Putamen (tissue), 1 donor: Measurements from ENCODE around the gene FAM161A.
"Not testable (repeated sequence)": the region's sequence is repeated elsewhere in the genome, so short reads cannot be mapped to it uniquely, and the experiment has no call there.

Experiments
- DNase-seq: peaks from one replicate; pipeline ENCODE4 v3.0.0-alpha.2; 2016; ENCODE audit warnings: low spot score

FAM161A gene

GRCh38 chr2:61834893-61835292, 19.0 kb downstream of the FAM161A start:
- no peak for DNase-seq

GRCh38 chr2:61833971-61834370, 19.9 kb downstream of the FAM161A start:
- no peak for DNase-seq

- no peak for DNase-seq
Measured at GRCh38 chr2:61832183-61832841, 21.5 kb downstream of the FAM161A start.

GRCh38 chr2:61822255-61822654, 31.6 kb downstream of the FAM161A start:
- no peak for DNase-seq

DNA sequence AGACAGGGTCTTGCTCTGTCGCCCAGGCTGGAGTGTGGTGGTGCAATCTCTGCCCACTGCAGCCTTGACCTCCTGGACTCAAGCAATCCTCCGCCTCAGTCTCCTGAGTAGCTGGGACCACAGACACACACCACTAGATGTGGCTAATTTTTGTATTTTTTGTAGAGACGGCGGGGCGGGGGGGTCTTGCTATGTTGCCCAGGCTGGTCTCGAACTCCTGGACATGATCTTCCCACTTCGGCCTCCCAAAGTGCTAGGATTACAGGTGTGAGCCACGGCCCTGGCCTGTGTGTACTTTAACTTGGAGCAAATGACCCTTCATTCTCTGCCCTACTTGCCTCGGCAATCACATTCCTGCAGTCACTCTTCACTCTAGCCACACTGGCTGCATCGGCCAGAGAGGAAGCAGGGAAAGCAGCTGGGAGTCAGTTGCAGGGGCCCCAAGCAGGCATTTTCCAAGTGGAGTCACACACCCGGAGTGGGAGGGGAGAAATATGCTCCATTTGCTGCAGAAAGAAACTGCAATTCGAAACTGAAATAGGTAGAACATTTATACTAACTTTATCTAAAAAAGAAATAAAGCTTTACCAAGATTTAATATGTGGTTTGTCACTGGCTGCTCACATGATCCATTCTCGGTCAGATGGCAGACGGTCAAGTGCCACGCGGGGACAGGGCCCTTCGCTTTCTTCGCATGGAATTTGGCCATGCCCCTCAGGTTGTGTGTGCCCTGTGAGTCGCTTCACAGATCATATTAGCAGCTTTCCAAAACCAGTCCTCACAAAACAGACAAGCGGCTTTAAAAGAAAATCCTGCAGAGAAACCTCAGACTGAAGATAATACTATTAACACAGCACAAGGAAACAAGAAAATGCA, 37.1 kb downstream of the FAM161A start:
- no peak for DNase-seq

DNA sequence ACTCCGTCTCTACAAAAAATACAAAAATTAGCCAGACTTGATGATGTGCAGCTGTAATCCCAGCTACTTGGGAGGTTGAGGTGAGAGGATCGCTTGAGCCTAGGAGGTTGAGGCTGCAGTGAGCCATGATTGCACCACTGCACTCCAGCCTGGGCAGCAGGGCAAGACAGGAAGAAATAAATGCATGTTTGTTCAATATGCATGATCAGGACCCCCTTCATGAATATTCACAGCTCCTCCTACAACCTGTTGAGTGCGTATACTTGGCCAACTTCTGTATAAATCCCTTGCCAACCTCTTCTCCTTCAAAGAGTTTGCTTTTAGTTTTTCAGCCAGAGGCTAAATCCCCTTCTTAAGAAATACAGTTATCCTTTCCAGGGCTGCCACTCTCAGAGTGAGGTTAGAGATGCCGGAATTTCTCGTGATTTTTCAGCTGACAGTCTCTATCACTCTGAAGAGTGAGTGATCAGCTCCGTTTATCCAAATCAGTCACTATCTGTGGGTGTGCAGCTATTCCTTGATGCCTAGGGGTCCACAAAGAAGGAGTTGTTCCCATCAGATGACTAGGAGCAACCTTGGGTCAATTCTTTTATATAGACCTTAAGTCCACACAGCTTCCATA, 39.2 kb downstream of the FAM161A start:
- no peak for DNase-seq

GRCh38 chr2:61813314-61813713, 40.5 kb downstream of the FAM161A start:
- not testable (repeated sequence) for DNase-seq

- DNase-seq: no peak
Measured at GRCh38 chr2:61811821-61812220, 42.0 kb downstream of the FAM161A start.

GRCh38 chr2:61810203-61810602, 43.7 kb downstream of the FAM161A start:
- not testable (repeated sequence) for DNase-seq

DNA sequence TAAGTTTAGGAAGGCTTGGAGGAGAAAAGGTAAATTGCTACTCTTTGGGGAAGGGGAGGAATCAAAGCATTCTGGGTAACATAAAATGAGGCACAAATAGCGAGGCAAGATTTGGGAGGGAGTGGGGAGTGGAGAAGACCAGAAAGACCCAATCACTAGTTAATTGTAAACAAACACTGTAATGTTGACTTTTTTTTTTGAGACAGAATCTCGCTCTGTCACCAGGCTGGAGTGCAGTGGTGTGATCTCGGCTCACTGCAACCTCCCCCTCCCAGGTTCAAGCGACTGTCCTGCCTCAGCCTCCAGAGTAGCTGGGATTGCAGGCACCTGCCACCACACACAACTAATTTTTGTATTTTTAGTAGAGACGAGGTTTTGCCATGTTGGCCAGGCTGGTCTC, 45.2 kb downstream of the FAM161A start:
- DNase-seq: not testable (repeated sequence)

- DNase-seq: no peak
Measured at GRCh38 chr2:61807036-61807757, 46.7 kb downstream of the FAM161A start.

DNA sequence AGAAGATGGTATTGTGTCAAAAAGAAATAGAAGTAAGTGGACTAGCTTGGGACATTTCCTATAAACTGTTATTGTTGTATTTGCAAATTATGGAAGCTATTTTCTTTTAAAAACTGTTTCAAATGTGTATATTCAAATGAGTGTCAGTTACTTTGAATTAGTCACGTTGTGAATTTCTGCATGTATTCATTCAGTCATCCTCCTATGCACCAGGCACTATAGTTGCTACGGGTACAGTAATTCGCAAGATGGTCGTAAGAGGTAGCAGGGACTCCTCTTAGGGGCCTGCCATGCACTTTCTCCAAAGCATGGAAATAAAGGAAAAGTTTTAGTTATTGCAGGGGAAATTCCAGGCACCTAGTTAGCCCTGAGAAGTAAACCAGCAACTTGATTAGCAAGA, 51.3 kb downstream of the FAM161A start:
- DNase-seq: no peak

GRCh38 chr2:61799099-61799498, 54.8 kb downstream of the FAM161A start:
- DNase-seq: no peak

DNA sequence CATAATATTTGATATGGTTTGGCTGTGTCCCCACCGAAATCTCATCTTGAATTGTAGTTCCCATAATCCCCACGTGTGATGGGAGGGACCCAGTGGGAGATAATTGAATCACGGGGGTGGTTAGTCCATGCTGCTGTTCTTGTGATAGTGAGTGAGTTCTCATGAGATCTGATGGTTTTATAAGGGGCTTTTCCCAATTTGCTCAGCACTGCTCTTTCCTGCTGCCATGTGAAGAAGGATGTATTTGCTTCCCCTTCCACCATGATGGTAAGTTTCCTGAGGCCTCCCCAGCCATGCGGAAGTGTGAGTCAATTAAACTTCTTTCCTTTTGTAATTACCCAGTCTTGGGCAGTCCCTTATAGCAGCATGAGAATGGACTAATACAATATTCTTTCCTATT, 56.4 kb downstream of the FAM161A start:
- DNase-seq: not testable (repeated sequence)

DNA sequence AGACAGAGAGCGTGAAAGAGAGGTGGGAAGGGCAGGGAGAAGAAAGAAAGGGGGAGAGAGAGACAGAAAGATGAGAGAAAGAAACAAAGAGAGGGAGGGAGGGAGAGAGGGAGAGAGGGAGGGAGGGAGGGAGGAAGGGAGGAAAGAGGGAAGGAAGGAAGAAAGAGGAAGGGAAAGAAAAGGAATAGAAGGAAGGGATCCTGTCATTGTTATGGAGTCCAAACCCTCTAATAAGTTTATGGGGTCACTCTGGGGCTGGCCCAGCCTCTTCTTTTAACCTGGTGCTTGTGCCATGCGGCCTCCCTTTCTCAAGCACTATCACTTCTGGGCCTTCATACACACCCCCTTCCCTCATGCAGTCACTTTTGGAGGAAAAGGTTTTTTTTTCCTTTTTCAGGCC, 58.5 kb downstream of the FAM161A start:
- DNase-seq: no peak

- DNase-seq: peak; percentile 16
Measured at GRCh38 chr2:61793389-61793836, 60.4 kb downstream of the FAM161A start.

DNA sequence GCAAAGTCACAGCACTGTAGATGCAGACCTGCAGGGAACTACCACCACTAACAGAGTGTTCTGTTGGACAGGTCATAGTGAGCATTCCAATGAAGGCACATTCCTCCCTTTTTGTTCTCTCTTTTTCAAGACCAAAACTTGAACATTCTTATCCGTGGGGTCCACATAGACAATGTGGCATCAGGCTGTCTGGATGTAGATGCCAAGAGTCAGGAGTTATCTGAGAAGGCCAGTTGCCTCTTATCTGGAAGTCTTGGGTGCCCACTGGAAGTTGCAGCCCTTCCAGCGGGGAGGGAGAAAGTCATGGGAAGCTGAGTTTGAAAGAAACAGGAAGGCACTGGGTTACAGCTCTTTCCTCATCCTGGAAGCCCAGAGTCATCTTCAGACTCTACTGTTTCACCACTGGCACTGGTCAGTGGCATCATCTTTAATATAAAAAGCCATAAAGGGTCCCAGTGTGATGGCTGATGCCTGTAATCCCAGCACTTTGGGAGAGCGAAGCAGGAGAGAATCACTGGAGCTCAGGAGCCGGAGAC, 61.4 kb downstream of the FAM161A start:
- DNase-seq: no peak

- DNase-seq: no peak
Measured at GRCh38 chr2:61789807-61790602, 63.9 kb downstream of the FAM161A start.

DNA sequence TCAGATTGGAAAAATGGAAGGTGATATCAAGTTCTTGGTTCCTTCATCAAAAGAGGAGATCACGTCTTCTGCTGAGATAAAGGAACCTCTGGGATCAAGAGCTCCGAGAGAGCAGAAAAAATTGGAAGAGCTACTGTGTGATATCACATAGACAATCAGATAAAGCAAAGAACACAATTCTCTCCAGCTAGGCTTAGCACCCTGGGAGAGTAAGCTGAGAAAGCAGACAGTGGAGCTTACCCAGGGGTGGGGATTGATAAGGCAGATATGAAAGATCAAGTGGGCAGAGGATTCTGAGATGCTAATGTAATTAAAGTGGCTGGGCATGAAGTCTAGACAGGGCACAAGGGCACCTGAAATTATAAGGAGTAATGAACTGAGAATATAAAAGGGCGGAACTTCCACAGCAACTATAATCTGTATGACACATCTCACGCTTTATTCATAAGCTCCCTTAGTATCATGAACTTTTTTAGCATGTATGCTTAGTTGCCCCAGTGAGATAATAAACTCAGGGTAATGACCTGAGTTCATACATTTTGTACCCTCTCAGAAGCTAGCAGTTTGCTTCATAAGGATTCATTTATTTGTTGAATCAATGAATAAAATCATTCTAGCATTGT, 65.8 kb downstream of the FAM161A start:
- DNase-seq: no peak

DNA sequence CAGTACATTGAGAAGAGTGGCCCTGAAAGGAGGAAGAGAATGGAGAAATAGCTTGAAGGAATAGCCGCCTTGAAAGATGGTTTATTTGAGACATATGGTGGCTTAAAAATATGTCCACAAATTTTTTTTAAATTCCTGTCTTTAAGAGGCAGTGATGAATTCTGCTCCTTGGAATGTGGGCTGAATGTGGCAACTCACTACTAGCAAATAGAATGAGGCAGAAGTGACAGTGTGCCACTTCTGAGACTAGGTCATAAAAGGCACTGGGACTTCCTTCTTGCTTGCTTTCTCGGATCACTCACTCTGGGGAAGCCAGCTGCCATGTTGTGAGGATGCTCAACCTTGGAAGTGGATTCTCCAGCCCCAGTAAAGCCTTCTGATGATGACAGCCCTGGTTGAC, 67.0 kb downstream of the FAM161A start:
- DNase-seq: no peak

GRCh38 chr2:61785583-61785982, 68.3 kb downstream of the FAM161A start:
- no peak for DNase-seq
